Epithelial cell of proximal tubule (primary cell): ENCODE measurements around the gene LRWD1. TPM values are rescaled to one million over a fixed set of nuclear protein-coding genes. Genes with fewer than 3 reads are reported as not detected.
"Not testable (repeated sequence)": the region's sequence is repeated elsewhere in the genome, so short reads cannot be mapped to it uniquely, and the experiment has no call there.

Experiments
- DNase-seq: peaks from one replicate; pipeline ENCODE4 v3.0.0-alpha.2; 2011; ENCODE audit warnings: low read depth
- H3K4me3 ChIP-seq: 2 replicates; pipeline ENCODE4 v1.5.1; 2011; ENCODE audit warnings: low read depth, mild to moderate bottlenecking, low read length
- CTCF ChIP-seq: conservative IDR thresholded peaks from 2 replicates; pipeline ENCODE4 v1.5.1; 2012; ENCODE audit warnings: low read depth, mild to moderate bottlenecking, low read length
- total RNA-seq: library from RNA; depleted of rRNA; stranded (reverse); fragments of >200 nt; gene quantifications from 2 replicates; pipeline ENCODE4 v1.2.3, GENCODE V29; 2015

LRWD1 gene
- total RNA-seq, 1 donor from 2014 or later, result 30.1 TPM

- peak; percentile 40 for TF ChIP-seq CTCF
- peak within 1 kb of the TSS; percentile 52 for H3K4me3 ChIP-seq
- peak; percentile 35 for DNase-seq
These were observed 13.8 kb downstream of the LRWD1 start, which contains the start of gene POLR2J for GRCh38 chr7:102478314-102479208. TSS of gene POLR2J (minus strand) at chr7:102478922. CDS start at chr7:102478860, 62 bp downstream.

DNA sequence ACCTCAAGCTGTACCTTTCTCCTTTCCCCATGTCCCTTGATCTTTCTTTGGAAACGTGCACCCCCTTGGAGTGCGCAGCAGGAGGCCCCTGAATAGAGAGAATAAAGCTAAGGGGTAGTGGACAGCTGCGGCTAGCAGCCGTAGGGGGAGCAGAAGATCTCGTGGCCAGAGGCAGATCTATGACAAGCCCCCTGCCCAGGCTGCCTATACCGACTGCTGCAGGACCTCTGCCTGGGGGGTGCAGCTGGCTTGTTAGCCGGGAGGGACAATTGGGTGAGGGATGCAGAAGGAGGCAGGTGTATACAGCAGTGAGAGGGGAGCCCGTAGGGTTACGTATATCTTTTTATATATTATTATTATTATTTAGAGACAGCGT is 14.4 kb downstream of the LRWD1 start:
- DNase-seq, H3K4me3 ChIP-seq: not testable (repeated sequence)

DNA sequence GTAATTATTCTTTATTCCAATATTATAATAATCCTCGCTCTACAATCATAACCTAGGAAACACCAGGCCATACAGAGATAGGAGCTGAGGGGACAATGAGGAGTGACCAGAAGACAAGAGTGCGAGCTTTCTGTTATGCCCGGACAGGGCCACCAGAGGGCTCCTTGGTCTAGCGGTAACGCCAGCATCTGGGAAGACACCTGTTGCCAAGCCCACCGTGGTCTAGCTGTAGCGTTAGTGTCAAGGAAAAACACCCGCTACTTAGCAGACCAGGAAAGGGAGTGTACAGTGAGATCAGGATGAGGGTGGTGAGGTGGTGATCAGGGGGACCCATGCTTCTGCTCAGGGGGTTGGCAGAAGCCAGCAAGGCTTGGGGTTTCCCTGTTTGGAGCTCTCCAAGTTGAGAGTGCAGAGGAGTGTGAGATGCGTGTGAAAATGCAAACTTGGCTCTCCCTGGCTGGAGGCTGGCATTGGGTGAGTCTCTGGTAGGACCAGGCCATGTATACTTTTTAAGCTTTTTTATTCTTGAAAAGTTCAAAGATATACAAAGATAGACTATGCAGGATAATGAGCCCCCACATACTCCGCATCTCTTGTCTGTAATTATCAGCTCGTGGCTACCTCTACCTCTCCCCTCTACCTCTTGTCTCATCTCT is 15.3 kb downstream of the LRWD1 start:
- not testable (repeated sequence) for H3K4me3 ChIP-seq, DNase-seq
- peak; percentile 47 for TF ChIP-seq CTCF

GRCh38 chr7:102481962-102482361 is 17.2 kb downstream of the LRWD1 start:
- not testable (repeated sequence) for H3K4me3 ChIP-seq, DNase-seq

- H3K4me3 ChIP-seq, DNase-seq: not testable (repeated sequence)
These were observed 19.5 kb downstream of the LRWD1 start for GRCh38 chr7:102484317-102484716.

- DNase-seq, H3K4me3 ChIP-seq: not testable (repeated sequence)
These were observed 25.8 kb downstream of the LRWD1 start for GRCh38 chr7:102490529-102491075.

DNA sequence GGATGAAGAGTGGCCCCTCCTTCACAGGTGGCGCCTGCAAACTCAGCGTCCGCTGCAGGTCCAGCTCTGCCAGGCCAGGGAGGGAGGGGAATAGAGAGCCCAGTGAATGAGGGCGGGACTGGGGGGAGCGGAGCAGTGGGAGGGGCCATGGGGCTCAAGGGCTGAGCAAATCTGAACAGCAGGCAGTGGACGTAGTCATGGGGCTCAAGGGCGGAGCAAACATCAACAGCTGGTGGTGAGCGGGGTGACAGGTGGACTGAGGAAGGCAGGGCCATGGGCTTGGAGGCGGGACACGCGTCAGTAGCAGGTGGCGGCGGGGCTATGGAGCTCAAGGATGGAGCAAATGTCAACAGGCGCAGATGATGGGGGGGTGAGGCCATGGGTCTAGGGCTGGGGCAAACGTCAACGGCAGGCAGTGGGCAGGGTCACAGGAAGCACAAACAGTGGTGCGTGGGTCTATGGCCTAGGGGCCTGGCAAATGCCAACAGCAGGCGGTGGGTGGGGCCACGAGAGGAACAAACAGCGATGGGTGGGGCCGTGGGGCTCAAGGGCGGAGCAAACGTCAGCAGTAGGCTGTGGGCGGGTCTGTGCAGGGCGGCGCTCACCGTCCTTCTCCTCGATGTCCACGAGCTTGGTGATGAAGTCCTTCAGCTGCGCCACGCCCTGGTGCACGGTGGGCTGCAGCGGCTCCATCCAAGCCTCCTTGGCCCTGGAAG is 28.6 kb downstream of the LRWD1 start:
- not testable (repeated sequence) for DNase-seq, H3K4me3 ChIP-seq

GRCh38 chr7:102494026-102494425 is 29.2 kb downstream of the LRWD1 start:
- H3K4me3 ChIP-seq, DNase-seq: not testable (repeated sequence)

DNA sequence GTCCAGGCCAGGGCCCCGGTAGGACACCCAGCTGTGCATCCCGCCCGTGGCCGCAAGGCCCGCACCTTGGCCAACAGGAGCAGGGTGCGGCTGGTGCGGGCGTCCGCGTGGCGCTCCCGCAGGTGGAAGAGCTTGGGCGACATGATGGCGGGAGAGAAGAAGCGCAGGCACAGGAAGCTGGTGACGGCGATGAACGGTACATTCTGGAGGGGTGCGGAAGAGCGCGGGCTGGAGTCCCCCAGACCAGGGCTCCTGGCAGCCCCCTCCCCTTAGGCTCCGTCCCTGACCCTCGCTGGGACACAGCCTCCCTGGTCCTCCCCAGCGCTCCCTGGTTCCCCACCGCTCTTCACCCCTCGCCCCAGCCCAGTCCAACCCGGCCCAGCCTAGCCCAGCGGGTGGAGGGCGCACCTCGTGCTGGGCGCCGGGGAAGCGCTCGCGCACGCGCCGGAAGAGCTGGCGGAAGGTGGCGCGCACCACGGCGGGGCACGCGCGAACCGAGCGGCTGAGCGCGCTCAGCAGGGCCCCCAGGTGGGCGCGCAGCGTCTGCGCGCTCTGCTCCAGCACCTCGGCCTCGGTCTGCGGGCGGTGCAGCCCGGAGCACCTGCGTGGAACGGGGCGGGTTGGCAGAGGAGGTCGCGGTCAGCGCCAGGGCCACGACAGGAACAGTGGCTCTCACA is 29.8 kb downstream of the LRWD1 start:
- not testable (repeated sequence) for DNase-seq, H3K4me3 ChIP-seq

- not testable (repeated sequence) for H3K4me3 ChIP-seq, DNase-seq
These were observed 32.1 kb downstream of the LRWD1 start for GRCh38 chr7:102496861-102497260.

DNA sequence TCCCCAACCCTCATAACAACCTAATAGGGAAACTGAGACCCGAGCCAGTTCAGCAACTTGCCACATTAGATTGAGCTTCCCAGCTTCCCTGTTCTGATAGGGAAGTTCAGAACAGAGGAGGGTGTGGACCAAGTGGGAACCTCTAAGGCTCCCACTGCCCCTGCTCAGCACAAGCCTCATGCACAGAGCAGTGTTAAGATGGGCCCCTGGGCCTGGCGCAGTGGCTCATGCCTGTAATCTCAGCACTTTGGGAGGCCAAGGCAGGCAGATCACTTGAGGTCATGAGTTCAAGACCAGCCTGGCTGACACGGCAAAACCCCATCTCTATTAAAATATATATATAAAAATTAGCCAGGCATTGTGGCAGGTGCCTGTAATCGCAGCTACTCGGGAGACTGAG is 32.5 kb downstream of the LRWD1 start:
- not testable (repeated sequence) for H3K4me3 ChIP-seq, DNase-seq

- DNase-seq, H3K4me3 ChIP-seq: not testable (repeated sequence)
These were observed 33.5 kb downstream of the LRWD1 start for GRCh38 chr7:102498321-102498720.

- not testable (repeated sequence) for H3K4me3 ChIP-seq, DNase-seq
These were observed 38.4 kb downstream of the LRWD1 start for GRCh38 chr7:102503141-102503540.

- not testable (repeated sequence) for H3K4me3 ChIP-seq, DNase-seq
These were observed 40.8 kb downstream of the LRWD1 start for GRCh38 chr7:102505298-102506185.
